Measurements from ENCODE around the gene RFC4. TPM values are rescaled to one million over a fixed set of nuclear protein-coding genes. Genes with fewer than 3 reads are reported as not detected.

The RFC4 gene
- total and polyA plus RNA-seq, 9 of the 15 experiments (the other 6 are each of a cell fraction or from before 2014, with no cell fraction given): 105 to 227 (median 180) TPM

- FAIRE-seq (no peak), ATAC-seq (peak; percentile 88), DNase-seq (ENCODE audit: extremely low read depth in 1 of 4, low spot score in 3 of 4) (peak; percentile 92 to 99 (median 99))
- in situ Hi-C loops (cut with MboI) (no loop called here), intact Hi-C loops (cut with micrococcal nuclease) (loop anchor here (10.0 kb wide), 2 partner anchors 242 to 842 kb away; no protein-coding TSS in a partner anchor)
- Histone ChIP-seq H3K9me3 (replicated peaks; ENCODE audit: control insufficient read depth, insufficient read depth, low read depth, low read length) (no peaks in the 10 kb centered on the region), H3K27ac (ENCODE audit: extremely low read depth, low read depth, low read length) (peak overlapping the region; percentile 76), H3K4me3 (peak overlapping the region; percentile 71), H3K9ac (ENCODE audit: insufficient read depth in 1 of 2, low read depth in 2 of 2, low read length in 2 of 2) (peak overlapping the region; percentile 79 to 96), H3K79me2 (ENCODE audit: control insufficient read depth, insufficient read depth, low read length) (peaks cover 15% of the 10 kb centered on the region), H3K4me1 (replicated peaks in 1 of 2; ENCODE audit: control insufficient read depth in 2 of 2, insufficient read depth in 2 of 2, low read length in 2 of 2) (peaks cover 19 to 37% of the 10 kb centered on the region in 2 experiments; a peak in 4 of 5 replicates), H3K27me3 (ENCODE audit: control insufficient read depth in 2 of 2, insufficient read depth in 2 of 2, low read length in 2 of 2) (peaks cover 23 to 24% of the 10 kb centered on the region in 2 experiments; a peak in 4 of 5 replicates), H4K20me1 (replicated peaks; ENCODE audit: control insufficient read depth, insufficient read depth, low read length) (no peaks in the 10 kb centered on the region), H3K36me3 (ENCODE audit: control insufficient read depth, insufficient read depth, low read length) (no peaks in the 10 kb centered on the region), H3K4me2 (ENCODE audit: insufficient read depth, low read length) (peak overlapping the region; percentile 80), H3K9me1 (ENCODE audit: control insufficient read depth, insufficient read depth, low read length) (no peaks in the 10 kb centered on the region), H2AFZ (ENCODE audit: low read depth, low read length) (peak overlapping the region; percentile 79)
- no TSS peak for BruUV-seq (replicated peaks)
- under 1% methylated on average over 41 of the region's 80 CpGs for WGBS (ENCODE audit: insufficient coverage, low coverage, missing lambda C conversion rate)
- ChIA-PET POLR2A (interaction anchor here (0.6 to 3.7 kb wide), 11 partner anchors 10 to 1328 kb away, joined by 3 to 19 read pairs (median 3); partner anchors contain the start of gene TMEM41A), CTCF (ENCODE audit: low intra/inter-chr PET ratio) (no interaction called here)
- TF ChIP-seq NONO (IDR thresholded peaks at IDR 0.05; ENCODE audit: low read depth in 2 of 2, low read length in 1 of 2) (peak in 1 of 2 experiments; percentile 29; a peak in 1 of 4 replicates), SP1 (CRISPR knock-in tag; IDR thresholded peaks at IDR 0.05) (0 out of 2 replicates have a peak, but pooled peaks have one; percentile 16), KDM5B (IDR thresholded peaks at IDR 0.05; ENCODE audit: insufficient replicate concordance, low read depth, low read length) (peak; percentile 63), GTF3C2 (IDR thresholded peaks at IDR 0.05; ENCODE audit: borderline replicate concordance, extremely low read depth, insufficient read length) (no peak), POLR2A (conservative IDR thresholded peaks at IDR 0.05) (peak; percentile 79), PHF8 (IDR thresholded peaks at IDR 0.05; ENCODE audit: borderline replicate concordance, low read length) (peak; percentile 66; the same call in 1 of the 2 replicates), YY1 (IDR thresholded peaks at IDR 0.05; ENCODE audit: borderline replicate concordance in 1 of 3, control insufficient read depth in 1 of 3, extremely low read depth in 1 of 3, insufficient read depth in 3 of 3, insufficient read length in 1 of 3, insufficient replicate concordance in 2 of 3, low read depth in 1 of 3, low read length in 2 of 3) (peak in 1 of 3 experiments; percentile 23), NRF1 (conservative IDR thresholded peaks at IDR 0.05 in 1 of 2, IDR thresholded peaks at IDR 0.05 in 1 of 2) (peak; percentile 92), HMBOX1 (IDR thresholded peaks at IDR 0.05) (0 out of 2 replicates have a peak, but pooled peaks have one; percentile 1), ILK (tag; IDR thresholded peaks at IDR 0.05; ENCODE audit: borderline replicate concordance, low read depth) (no peak), MTF1 (CRISPR knock-in tag; IDR thresholded peaks at IDR 0.05; ENCODE audit: borderline replicate concordance) (no peak), ZNF655 (CRISPR knock-in tag; IDR thresholded peaks at IDR 0.05) (no peak)
These were observed 20.9 kb upstream of the RFC4 start for GRCh38 chr3:186826976-186827857.

Data from K562 (cell line).